Right lobe of liver (tissue), 6 donors: ENCODE measurements around the gene SCEL. TPM values are rescaled to one million over a fixed set of nuclear protein-coding genes. Genes with fewer than 3 reads are reported as not detected.
A peak's percentile ranks its signal among the peaks of the same experiment; 100 is the strongest.
"Not testable (repeated sequence)": the region's sequence is repeated elsewhere in the genome, so short reads cannot be mapped to it uniquely, and the experiment has no call there.

ENCODE experiments used
- ATAC-seq, 4 donors: fragments of 200-7000 bp; cut with Tn5 transposase; one replicate each; pipeline ENCODE4 v1.9.1; 2020; ENCODE audit warnings: mild to moderate bottlenecking in 4 of 4, moderate library complexity in 4 of 4
- DNase-seq, 3 donors: peaks; one replicate each; pipeline ENCODE4 v3.0.0-alpha.2; 2020
- H3K27ac ChIP-seq, 3 donors: fragments of 200-600 bp; one replicate each; pipeline ENCODE4 v1.8.0; 2022
- H3K27me3 ChIP-seq, 2 donors: fragments of 200-600 bp; one replicate each; pipeline ENCODE4 v1.8.0; 2022
- H3K36me3 ChIP-seq, 4 donors: fragments of 200-600 bp; sonication (generic) in 1 of 4; one replicate each; pipeline versions ENCODE4 v1.5.1 to v1.8.0; 2017 to 2022; ENCODE audit warnings: control low read depth in 1 of 4
- H3K4me1 ChIP-seq, 4 donors: fragments of 200-600 bp; sonication (generic) in 1 of 4; one replicate each; pipeline versions ENCODE4 v1.5.1 to v1.8.0; 2017 to 2022; ENCODE audit warnings: control low read depth in 1 of 4
- H3K4me3 ChIP-seq, 3 donors: fragments of 200-600 bp; one replicate each; pipeline ENCODE4 v1.8.0; 2022
- H3K9me3 ChIP-seq, 4 donors: fragments of 200-600 bp; sonication (generic) in 1 of 4; one replicate each; pipeline versions ENCODE4 v1.5.1 to v1.8.0; 2017 to 2022; ENCODE audit warnings: control low read depth in 1 of 4
- POLR2A ChIP-seq: fragments of 450-650 bp; IDR thresholded peaks from one replicate; pipeline ENCODE4 v1.6.1; 2017; ENCODE audit warnings: antibody characterized with exemption, mild to moderate bottlenecking
- WGBS: methylation state at CpG from one replicate; pipeline ENCODE4 v1.1.6; 2018; ENCODE audit warnings: low coverage, low lambda C conversion rate; ENCODE audit not compliant: insufficient coverage; ENCODE audit errors: missing lambda C conversion rate; 5-methylcytosine and 5-hydroxymethylcytosine counted together
- intact Hi-C, 2 donors: fragments of 100-400 bp; cut with DNase I; formaldehyde crosslinking; loops; one replicate each; pipeline versions ENCODE4 v1.11.2 to v1.14.1; 2022
- total RNA-seq, 6 experiments: library from RNA; depleted of rRNA in 2 of 6; stranded (reverse); fragments of >200 nt in 2 of 6; fragmentation: NEBNext Ultra II Directional in 3 of 6; extraction: Animal tissue kit (Norgen Biotek cat#: 25700) in 3 of 6; gene quantifications; one replicate each; pipeline versions ENCODE4 v1.1.0 to v1.2.4, GENCODE V29; 2016 to 2023
- TF ChIP-seq, protein P1 (sequence below), 4 donors: fragments of 200-600 bp in 3 of 4; fragments of 450-650 bp in 1 of 4; IDR thresholded peaks; one replicate each; pipeline versions ENCODE4 v1.5.1 to v1.8.0; 2016 to 2022; ENCODE audit warnings: antibody characterized with exemption in 4 of 4, mild to moderate bottlenecking in 2 of 4
- donor health status: DM: no; HTN: yes; CAD: no.
- donor health status: DM: no; HTN: no; CAD: no.
- donor health status: DM: no; HTN: no; CAD: no.
- donor health status: DM: no; HTN: yes; CAD: no.
- donor health status: DM: no; HTN: yes; CAD: no.

The SCEL gene
- total RNA-seq, 6 experiments from 2014 or later, result not detected

- no peaks in the 10 kb centered on the region for H3K4me1 ChIP-seq
- peak in 1 of 4 donors; percentile 39 for ATAC-seq
- 36% methylated on average over 3 of the region's 3 CpGs for WGBS
- intact Hi-C loops, result no loop called here
- H3K4me3 ChIP-seq, result no peak overlapping the region
- no peaks in the 10 kb centered on the region for H3K27me3 ChIP-seq
- DNase-seq, result no peak
- H3K36me3 ChIP-seq, result no peaks in the 10 kb centered on the region
- TF ChIP-seq, protein P1, sequence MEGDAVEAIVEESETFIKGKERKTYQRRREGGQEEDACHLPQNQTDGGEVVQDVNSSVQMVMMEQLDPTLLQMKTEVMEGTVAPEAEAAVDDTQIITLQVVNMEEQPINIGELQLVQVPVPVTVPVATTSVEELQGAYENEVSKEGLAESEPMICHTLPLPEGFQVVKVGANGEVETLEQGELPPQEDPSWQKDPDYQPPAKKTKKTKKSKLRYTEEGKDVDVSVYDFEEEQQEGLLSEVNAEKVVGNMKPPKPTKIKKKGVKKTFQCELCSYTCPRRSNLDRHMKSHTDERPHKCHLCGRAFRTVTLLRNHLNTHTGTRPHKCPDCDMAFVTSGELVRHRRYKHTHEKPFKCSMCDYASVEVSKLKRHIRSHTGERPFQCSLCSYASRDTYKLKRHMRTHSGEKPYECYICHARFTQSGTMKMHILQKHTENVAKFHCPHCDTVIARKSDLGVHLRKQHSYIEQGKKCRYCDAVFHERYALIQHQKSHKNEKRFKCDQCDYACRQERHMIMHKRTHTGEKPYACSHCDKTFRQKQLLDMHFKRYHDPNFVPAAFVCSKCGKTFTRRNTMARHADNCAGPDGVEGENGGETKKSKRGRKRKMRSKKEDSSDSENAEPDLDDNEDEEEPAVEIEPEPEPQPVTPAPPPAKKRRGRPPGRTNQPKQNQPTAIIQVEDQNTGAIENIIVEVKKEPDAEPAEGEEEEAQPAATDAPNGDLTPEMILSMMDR (IDR thresholded peaks at IDR 0.05), result no peak
- TF ChIP-seq POLR2A, result no peak
- H3K9me3 ChIP-seq, result no peaks in the 10 kb centered on the region
- H3K27ac ChIP-seq, result no peak overlapping the region
These were observed 88.3 kb downstream of the SCEL start for GRCh38 chr13:77623806-77624205.

DNA sequence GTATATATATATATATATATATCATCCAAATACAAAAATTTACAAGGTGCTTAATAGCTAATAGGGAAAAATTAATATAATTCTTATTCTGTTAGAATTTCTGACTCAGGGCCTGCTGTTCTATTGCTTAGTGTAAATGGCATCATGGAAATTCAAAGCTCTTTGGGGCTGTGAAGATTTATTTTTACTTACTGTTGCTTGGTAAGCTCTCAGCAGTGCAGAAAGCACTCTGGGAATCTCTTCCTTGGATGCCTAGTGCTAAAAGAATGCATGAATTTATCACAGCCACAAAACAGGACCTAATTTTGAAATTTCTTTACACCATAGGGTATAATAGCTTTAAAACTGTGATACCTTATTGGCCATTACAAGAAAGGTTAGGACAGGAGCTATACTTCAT lies 92.7 kb downstream of the SCEL start:
- Histone ChIP-seq H3K36me3 (no peaks in the 10 kb centered on the region), H3K9me3 (no peaks in the 10 kb centered on the region), H3K4me3 (no peak overlapping the region), H3K27me3 (no peaks in the 10 kb centered on the region), H3K27ac (no peak overlapping the region), H3K4me1 (no peaks in the 10 kb centered on the region)
- DNase-seq (no peak), ATAC-seq (no peak)
- TF ChIP-seq, protein P1 (IDR thresholded peaks at IDR 0.05), result no peak
- intact Hi-C loops, result no loop called here

- H3K4me1 ChIP-seq, result no peaks in the 10 kb centered on the region
- 38% methylated on average over 1 of the region's 1 CpG for WGBS
- no peaks in the 10 kb centered on the region for H3K9me3 ChIP-seq
- H3K27me3 ChIP-seq, result no peaks in the 10 kb centered on the region
- no peak overlapping the region for H3K4me3 ChIP-seq
- TF ChIP-seq, protein P1 (IDR thresholded peaks at IDR 0.05), result no peak
- TF ChIP-seq POLR2A, result no peak
- H3K36me3 ChIP-seq, result no peaks in the 10 kb centered on the region
- intact Hi-C loops, result no loop called here
- no peak for ATAC-seq
- no peak for DNase-seq
- H3K27ac ChIP-seq, result no peak overlapping the region
These were observed 102.1 kb downstream of the SCEL start for GRCh38 chr13:77637588-77637987.

- no peaks in the 10 kb centered on the region for H3K36me3 ChIP-seq
- no peak for TF ChIP-seq POLR2A
- TF ChIP-seq, protein P1 (IDR thresholded peaks at IDR 0.05), result no peak
- H3K27ac ChIP-seq, result no peak overlapping the region
- ATAC-seq (no peak), DNase-seq (no peak)
- H3K4me1 ChIP-seq, result no peaks in the 10 kb centered on the region
- intact Hi-C loops, result no loop called here
- H3K27me3 ChIP-seq, result no peaks in the 10 kb centered on the region
- H3K9me3 ChIP-seq, result no peaks in the 10 kb centered on the region
- H3K4me3 ChIP-seq, result no peak overlapping the region
These were observed 114.9 kb downstream of the SCEL start for GRCh38 chr13:77650409-77650808.

- no peak for TF ChIP-seq POLR2A
- TF ChIP-seq, protein P1 (IDR thresholded peaks at IDR 0.05), result no peak
- H3K27ac ChIP-seq, result no peak overlapping the region
- H3K27me3 ChIP-seq, result no peaks in the 10 kb centered on the region
- intact Hi-C loops, result no loop called here
- H3K4me3 ChIP-seq, result no peak overlapping the region
- H3K36me3 ChIP-seq, result no peaks in the 10 kb centered on the region
- WGBS, result 66% methylated on average over 2 of the region's 2 CpGs
- no peaks in the 10 kb centered on the region for H3K9me3 ChIP-seq
- H3K4me1 ChIP-seq, result no peaks in the 10 kb centered on the region
- ATAC-seq (no peak), DNase-seq (no peak)
These were observed 117.8 kb downstream of the SCEL start for GRCh38 chr13:77653301-77653700.

DNA sequence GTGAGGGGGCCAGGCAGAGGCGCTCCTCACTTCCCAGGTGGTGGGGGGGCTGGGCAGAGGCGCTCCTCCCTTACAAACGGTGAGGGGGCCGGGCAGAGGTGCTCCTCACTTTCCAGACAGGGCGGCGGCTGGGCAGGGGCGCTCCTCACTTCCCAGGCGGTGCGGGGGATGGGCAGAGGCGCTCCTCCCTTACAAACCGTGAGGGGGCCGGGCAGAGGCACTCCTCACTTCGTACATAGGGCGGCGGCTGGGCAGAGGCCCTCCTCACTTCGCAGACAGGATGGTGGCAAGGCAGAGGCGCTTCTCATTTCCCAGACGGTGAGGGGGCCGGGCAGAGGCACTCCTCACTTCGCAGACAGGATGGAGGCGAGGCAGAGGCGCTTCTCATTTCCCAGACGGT lies 124.5 kb downstream of the SCEL start:
- ATAC-seq, H3K4me3 ChIP-seq, H3K4me1 ChIP-seq, H3K9me3 ChIP-seq, H3K27ac ChIP-seq, H3K27me3 ChIP-seq, H3K36me3 ChIP-seq, intact Hi-C loops, DNase-seq: not testable (repeated sequence)
- WGBS, result 76% methylated on average over 8 of the region's 23 CpGs
